ENCODE results near the gene ZCCHC14.

GRCh38 chr16:87535855-87536794 is 43.3 kb upstream of the ZCCHC14 start:
- TF ChIP-seq CTCF (IDR thresholded peaks at IDR 0.05 in 2 of 3, conservative IDR thresholded peaks at IDR 0.05 in 1 of 3; ENCODE audit: borderline replicate concordance in 1 of 3, insufficient read depth in 1 of 3, low read depth in 2 of 3, low read length in 2 of 3) (no peak), YY1 (IDR thresholded peaks at IDR 0.05; ENCODE audit: extremely low read depth, insufficient replicate concordance, low read depth, low read length) (no peak), EZH2 (IDR thresholded peaks at IDR 0.05) (no peak), REST (IDR thresholded peaks at IDR 0.05; ENCODE audit: low read depth) (no peak), CEBPB (IDR thresholded peaks at IDR 0.05; ENCODE audit: low read depth) (no peak), JUND (IDR thresholded peaks at IDR 0.05) (no peak), POLR2A (IDR thresholded peaks at IDR 0.05; ENCODE audit: borderline replicate concordance, extremely low read depth, insufficient read depth, insufficient read length) (no peak), ATF3 (IDR thresholded peaks at IDR 0.05) (no peak), ZNF274 (IDR thresholded peaks at IDR 0.05; ENCODE audit: low read depth, low read length) (no peak), ZFX (IDR thresholded peaks at IDR 0.05) (no peak)

Measured in HCT116 (cell line).